ENCODE data around the gene MYO1G.

Gene MYO1G

GRCh38 chr7:44966731-44967538 lies 11.9 kb downstream of the MYO1G start:
- no peak for DNase-seq (ENCODE audit: low spot score)

DNA sequence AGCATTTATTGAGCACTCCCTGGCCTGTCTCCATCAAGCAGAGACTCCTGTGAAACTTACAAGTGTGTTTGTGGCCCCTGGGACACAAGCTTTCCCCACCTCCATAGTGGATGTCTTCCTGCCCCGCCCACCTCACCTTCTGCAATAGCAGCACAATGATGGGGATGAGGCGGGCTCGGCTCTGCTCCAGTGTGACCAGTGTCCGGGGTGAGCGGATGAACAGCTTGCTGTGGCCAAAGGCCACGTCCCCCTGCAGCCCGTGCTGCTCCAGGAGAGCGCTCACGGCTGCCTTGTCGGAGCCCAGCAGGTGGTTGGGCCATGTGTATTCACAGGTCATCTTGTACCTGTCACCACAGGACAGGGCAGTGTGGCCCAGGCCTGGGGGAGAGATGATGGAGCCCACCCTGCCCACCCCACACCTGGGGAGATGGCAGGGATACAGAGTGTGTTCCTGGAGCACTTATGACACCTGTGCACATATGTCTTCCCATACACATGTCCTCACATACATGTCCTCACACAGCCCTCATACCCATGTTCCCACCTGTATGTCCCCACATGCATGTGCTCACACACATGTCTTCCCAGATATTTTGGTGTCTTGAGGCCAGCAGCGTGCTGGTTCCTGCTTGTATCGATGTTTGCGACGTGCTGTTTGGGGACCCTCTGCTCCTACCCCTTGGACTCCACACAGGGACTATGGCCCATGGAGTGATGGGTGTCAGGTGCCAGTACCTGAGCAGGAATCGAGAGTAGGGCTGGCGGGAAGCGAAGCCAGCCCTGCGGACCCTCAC lies 12.7 kb downstream of the MYO1G start:
- no peak for DNase-seq (ENCODE audit: low spot score)

DNA sequence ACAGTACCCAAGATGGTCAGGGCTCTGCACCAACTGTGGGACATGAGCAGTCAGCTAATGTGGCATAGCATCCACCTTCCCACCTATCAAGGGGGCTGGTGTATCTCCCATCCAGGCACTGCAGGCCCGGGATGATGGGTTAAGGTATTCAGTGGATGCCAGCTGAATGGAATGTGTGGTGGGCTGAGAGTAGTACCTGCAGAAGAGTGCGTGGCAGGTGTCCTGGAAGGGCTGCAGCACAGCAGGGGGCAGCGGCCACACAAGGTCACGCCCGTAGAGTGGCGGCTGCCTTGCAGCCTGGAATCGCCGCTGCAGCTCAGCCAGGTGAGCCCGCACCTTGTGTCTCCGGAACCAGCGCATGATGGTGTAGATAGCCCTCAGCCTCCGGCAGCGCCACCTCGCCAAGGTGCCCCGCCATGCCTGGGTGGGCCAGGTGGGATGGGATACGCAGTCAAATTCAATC lies 13.3 kb downstream of the MYO1G start:
- no peak for DNase-seq (ENCODE audit: low spot score)

DNA sequence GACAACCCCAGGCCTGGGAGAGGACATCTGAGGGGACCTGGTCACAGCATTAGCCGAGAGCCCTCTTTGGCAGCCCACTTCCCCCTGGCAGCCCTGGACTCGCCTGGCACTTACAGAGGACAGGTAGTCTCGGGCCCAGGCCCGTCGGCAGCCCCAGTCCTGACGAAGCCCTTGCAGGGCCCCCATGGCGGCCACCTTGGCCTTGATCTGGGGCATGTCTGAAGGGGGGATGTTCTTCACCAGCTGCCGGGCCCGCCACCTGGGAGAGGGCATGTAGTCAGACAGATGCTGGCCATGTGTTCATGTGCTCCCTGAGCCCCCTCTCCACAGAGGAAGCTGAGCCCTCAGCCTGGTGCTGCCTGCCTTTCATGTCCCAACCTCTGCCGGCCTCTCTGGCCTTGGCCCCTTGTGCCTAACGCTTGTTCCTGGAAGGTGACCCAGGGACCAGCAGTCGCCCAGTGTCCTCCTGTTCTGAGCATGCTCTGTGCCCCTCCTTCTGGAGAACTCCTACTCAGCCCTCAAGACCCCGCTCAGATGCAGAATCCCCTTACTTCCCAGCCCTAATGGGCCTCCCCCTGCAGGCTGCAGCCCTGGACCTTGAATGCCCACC lies 13.9 kb downstream of the MYO1G start:
- no peak for DNase-seq (ENCODE audit: low spot score)

- DNase-seq (ENCODE audit: low spot score), result peak; percentile 40
Measured at GRCh38 chr7:44964384-44964830, 14.4 kb downstream of the MYO1G start.

- no peak for DNase-seq (ENCODE audit: low spot score)
Measured at GRCh38 chr7:44963364-44964290, 15.2 kb downstream of the MYO1G start.

DNA sequence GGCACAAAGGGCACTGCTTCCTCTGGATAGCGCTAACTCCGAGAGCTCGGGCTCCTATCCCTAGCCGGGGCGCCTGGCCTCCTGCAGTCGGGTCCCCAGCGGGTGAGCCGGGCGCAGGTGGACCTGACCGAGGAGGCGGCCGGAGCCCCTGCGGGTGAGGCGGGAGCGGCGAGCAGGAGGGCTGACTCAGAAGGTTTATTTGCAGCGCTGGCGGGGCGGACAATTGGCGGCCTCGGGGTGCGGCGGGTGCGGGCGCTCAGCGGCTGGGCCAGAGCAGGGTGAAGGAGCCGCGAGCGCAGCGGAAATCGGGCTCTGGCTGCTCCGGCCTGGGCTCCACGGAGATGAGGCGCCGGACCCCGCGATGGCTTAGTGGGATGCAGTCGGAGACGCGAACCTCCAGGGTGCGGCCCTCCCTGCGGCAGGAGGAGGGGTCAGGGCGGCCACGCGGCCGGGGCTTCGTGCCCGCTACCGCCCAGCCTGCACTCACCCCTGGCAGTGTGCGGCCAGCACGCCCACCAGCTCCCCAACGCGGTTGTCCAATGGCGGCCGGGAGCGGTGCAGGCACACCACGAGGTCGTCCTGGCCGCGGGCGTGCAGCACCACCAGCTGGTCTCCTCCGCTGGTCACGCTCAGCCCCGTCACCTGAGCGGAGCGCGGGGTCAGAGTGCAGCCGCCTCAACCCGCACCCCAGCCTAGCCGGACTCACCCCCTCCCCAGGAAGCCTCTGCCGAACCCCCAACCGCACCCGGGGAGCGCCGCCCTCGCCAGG lies 16.1 kb downstream of the MYO1G start:
- peak; percentile 77 for DNase-seq (ENCODE audit: low spot score)

GRCh38 chr7:44961844-44962482 lies 16.9 kb downstream of the MYO1G start:
- no peak for DNase-seq (ENCODE audit: low spot score)

GRCh38 chr7:44960011-44960580 lies 18.7 kb downstream of the MYO1G start:
- DNase-seq (ENCODE audit: low spot score), result no peak

DNA sequence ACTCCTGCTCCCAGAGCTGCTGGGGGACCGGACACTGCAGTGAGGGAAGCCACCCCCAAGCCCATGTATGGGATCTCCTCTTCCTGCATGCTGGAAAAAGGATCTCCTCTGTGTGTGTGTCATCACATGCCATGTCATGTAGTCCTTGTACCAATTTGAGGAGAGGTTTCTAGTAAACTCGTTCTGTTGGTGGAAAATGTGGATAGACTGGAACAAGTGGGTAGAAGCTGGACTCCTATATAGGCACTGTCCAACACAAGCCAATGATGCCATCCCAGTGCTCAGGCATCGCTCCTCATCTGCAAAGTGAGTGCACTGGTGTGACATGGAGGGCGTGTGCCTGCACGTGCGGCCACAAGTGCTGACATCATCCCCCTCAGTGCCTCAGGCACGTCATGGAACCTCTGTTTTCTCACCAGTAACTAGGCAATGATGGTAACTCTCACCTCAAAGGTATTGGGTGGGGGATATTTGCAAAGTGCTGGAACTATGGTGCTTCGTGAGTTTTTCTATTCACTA lies 19.3 kb downstream of the MYO1G start:
- DNase-seq (ENCODE audit: low spot score), result no peak

GRCh38 chr7:44958645-44959344 lies 20.0 kb downstream of the MYO1G start:
- no peak for DNase-seq (ENCODE audit: low spot score)

- DNase-seq (ENCODE audit: low spot score), result no peak
Measured at GRCh38 chr7:44956157-44956766, 22.6 kb downstream of the MYO1G start.

GRCh38 chr7:44955733-44956132 lies 23.1 kb downstream of the MYO1G start:
- DNase-seq (ENCODE audit: low spot score), result no peak

GRCh38 chr7:44953156-44953555 lies 25.7 kb downstream of the MYO1G start:
- DNase-seq (ENCODE audit: low spot score), result no peak

- DNase-seq (ENCODE audit: low spot score), result no peak
Measured at GRCh38 chr7:44949303-44949702, 29.5 kb downstream of the MYO1G start.

GRCh38 chr7:44945479-44945878 lies 33.3 kb downstream of the MYO1G start:
- no peak for DNase-seq (ENCODE audit: low spot score)

DNA sequence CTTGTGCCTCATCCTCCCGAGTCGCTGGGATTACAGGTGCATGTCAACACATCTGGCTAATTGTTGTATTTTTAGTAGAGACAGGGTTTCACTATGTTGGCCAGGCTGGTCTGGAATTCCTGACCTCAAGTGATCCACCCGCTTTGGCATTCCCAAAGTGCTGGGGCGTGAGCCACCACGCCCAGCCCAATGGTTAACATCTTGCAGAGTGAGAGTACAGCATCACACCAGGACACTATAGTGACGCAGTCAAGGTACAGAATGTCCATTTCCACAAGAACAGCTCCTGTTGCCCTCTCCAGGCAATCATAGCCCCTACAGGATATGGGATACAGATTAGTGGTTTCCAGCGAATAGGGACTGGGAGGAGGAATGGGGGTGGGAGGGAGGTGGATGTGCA lies 34.0 kb downstream of the MYO1G start:
- DNase-seq (ENCODE audit: low spot score), result no peak

DNA sequence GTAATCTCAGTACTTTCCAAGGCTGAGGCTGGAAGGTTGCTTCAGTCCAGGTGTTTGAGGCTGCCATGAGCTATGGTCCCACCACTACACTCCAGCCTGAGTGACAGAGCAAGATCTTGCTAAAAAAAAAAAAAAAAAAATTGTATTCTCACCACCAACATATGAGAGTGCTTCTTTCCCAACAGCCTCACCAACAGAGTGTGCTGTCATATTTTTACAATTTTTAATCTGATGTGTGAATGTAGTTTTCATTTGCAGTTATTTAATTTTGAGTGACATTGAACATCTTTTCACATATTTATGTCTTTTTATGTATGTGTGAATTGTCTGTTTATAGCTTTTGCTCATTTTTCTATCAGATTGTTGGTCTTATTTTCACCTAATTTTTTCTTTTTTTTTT lies 35.2 kb downstream of the MYO1G start:
- DNase-seq (ENCODE audit: low spot score), result no peak

GRCh38 chr7:44937426-44937825 lies 41.4 kb downstream of the MYO1G start:
- no peak for DNase-seq (ENCODE audit: low spot score)

All from GM03348 (cell line).